ENCODE measurements around the gene CUL3. TPM values are rescaled to one million over a fixed set of nuclear protein-coding genes. Genes with fewer than 3 reads are reported as not detected.

CUL3 gene
- total RNA-seq, 1 experiment from 2014 or later = 95.7 TPM

DNA sequence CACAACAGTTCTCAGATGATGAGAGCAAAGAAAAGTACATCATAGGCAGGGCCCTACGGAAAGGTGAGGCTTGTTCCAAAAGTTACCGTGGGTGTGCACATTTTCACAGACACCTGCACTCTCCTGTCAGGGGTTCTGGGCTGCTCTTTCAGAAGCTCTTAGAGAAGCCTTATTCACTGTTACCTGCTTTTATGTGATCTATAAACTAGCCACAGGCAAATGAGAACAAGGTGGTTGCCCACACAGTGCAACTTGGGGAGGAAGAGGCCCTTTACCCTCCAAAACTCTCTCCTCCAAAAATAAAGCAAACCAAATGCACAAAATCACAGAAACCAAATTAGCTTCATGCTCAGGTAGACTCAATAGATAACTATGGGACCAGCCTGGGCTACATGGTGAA, 11.1 kb upstream of the CUL3 start:
- Histone ChIP-seq H3K9me2 (ENCODE audit: insufficient read depth) (no peaks in the 10 kb centered on the region), H2AFZ (ENCODE audit: low read depth, low read length, poor library complexity, severe bottlenecking) (no peak overlapping the region), H3K4me2 (ENCODE audit: low read length) (no peak overlapping the region), H3K9ac (ENCODE audit: low read length) (no peak overlapping the region), H3K9me3 (ENCODE audit: control insufficient read depth in 1 of 2, insufficient read depth in 1 of 2, low read depth in 1 of 2, low read length in 2 of 2) (no peaks in the 10 kb centered on the region), H3K4me3 (replicated peaks in 1 of 2; ENCODE audit: low read depth in 1 of 2, low read length in 2 of 2) (no peak overlapping the region), H4K20me1 (ENCODE audit: insufficient read depth) (no peaks in the 10 kb centered on the region), H3K27me3 (ENCODE audit: insufficient read depth, low read length) (no peaks in the 10 kb centered on the region), H3K27ac (ENCODE audit: low read depth, low read length) (no peak overlapping the region), H3K36me3 (ENCODE audit: control insufficient read depth in 1 of 2, insufficient read depth in 2 of 2, low read length in 2 of 2) (no peaks in the 10 kb centered on the region), H3K79me2 (ENCODE audit: insufficient read depth, low read length) (no peaks in the 10 kb centered on the region), H3K4me1 (ENCODE audit: control insufficient read depth in 1 of 2, insufficient read depth in 2 of 2, low read length in 2 of 2) (peaks cover 0 to 13% of the 10 kb centered on the region in 2 experiments; a peak in 2 of 4 replicates)
- POLR2A ChIA-PET = no interaction called here
- CTCF ChIA-PET = no interaction called here
- ATAC-seq (no peak), DNase-seq (ENCODE audit: low read depth, low spot score) (no peak)
- intact Hi-C loops (cut with micrococcal nuclease) = no loop called here
- TF ChIP-seq SIN3A (IDR thresholded peaks at IDR 0.05; ENCODE audit: low read depth) = no peak
- TF ChIP-seq JUND (IDR thresholded peaks at IDR 0.05) = no peak
- TF ChIP-seq FOSL1 (IDR thresholded peaks at IDR 0.05; ENCODE audit: low read depth) = no peak
- no peak for TF ChIP-seq YY1 (IDR thresholded peaks at IDR 0.05; ENCODE audit: extremely low read depth, insufficient replicate concordance, low read depth, low read length)
- TF ChIP-seq CBX3 (IDR thresholded peaks at IDR 0.05; ENCODE audit: low read depth) = no peak
- no peak for TF ChIP-seq EGR1 (IDR thresholded peaks at IDR 0.05; ENCODE audit: low read depth)
- TF ChIP-seq ZNF274 (IDR thresholded peaks at IDR 0.05; ENCODE audit: low read depth, low read length) = no peak
- TF ChIP-seq, protein P1, sequence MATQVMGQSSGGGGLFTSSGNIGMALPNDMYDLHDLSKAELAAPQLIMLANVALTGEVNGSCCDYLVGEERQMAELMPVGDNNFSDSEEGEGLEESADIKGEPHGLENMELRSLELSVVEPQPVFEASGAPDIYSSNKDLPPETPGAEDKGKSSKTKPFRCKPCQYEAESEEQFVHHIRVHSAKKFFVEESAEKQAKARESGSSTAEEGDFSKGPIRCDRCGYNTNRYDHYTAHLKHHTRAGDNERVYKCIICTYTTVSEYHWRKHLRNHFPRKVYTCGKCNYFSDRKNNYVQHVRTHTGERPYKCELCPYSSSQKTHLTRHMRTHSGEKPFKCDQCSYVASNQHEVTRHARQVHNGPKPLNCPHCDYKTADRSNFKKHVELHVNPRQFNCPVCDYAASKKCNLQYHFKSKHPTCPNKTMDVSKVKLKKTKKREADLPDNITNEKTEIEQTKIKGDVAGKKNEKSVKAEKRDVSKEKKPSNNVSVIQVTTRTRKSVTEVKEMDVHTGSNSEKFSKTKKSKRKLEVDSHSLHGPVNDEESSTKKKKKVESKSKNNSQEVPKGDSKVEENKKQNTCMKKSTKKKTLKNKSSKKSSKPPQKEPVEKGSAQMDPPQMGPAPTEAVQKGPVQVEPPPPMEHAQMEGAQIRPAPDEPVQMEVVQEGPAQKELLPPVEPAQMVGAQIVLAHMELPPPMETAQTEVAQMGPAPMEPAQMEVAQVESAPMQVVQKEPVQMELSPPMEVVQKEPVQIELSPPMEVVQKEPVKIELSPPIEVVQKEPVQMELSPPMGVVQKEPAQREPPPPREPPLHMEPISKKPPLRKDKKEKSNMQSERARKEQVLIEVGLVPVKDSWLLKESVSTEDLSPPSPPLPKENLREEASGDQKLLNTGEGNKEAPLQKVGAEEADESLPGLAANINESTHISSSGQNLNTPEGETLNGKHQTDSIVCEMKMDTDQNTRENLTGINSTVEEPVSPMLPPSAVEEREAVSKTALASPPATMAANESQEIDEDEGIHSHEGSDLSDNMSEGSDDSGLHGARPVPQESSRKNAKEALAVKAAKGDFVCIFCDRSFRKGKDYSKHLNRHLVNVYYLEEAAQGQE (IDR thresholded peaks at IDR 0.05; ENCODE audit: low read depth) = no peak
- TF ChIP-seq ELF1 (IDR thresholded peaks at IDR 0.05; ENCODE audit: borderline replicate concordance, low read depth) = no peak
- no peak for TF ChIP-seq POLR2AphosphoS5 (IDR thresholded peaks at IDR 0.05; ENCODE audit: low read depth, low read length)
- no peak for TF ChIP-seq EZH2 (IDR thresholded peaks at IDR 0.05)
- no peak for TF ChIP-seq RAD21 (IDR thresholded peaks at IDR 0.05; ENCODE audit: low read depth)
- TF ChIP-seq, protein P2, sequence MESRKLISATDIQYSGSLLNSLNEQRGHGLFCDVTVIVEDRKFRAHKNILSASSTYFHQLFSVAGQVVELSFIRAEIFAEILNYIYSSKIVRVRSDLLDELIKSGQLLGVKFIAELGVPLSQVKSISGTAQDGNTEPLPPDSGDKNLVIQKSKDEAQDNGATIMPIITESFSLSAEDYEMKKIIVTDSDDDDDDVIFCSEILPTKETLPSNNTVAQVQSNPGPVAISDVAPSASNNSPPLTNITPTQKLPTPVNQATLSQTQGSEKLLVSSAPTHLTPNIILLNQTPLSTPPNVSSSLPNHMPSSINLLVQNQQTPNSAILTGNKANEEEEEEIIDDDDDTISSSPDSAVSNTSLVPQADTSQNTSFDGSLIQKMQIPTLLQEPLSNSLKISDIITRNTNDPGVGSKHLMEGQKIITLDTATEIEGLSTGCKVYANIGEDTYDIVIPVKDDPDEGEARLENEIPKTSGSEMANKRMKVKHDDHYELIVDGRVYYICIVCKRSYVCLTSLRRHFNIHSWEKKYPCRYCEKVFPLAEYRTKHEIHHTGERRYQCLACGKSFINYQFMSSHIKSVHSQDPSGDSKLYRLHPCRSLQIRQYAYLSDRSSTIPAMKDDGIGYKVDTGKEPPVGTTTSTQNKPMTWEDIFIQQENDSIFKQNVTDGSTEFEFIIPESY (IDR thresholded peaks at IDR 0.05; ENCODE audit: extremely low read depth, insufficient replicate concordance, low read length) = no peak
- RAD21 ChIA-PET (ENCODE audit: low non-redundant PET in 1 of 2, low total read pairs in 2 of 2, uncharacterized antibody in 2 of 2, unreplicated experiment in 2 of 2) = no interaction called here
- no TSS peak for BruUV-seq (replicated peaks)
